ENCODE measurements around the gene RND1.
"Not testable (repeated sequence)": the region's sequence is repeated elsewhere in the genome, so short reads cannot be mapped to it uniquely, and the experiment has no call there.

The RND1 gene

GRCh38 chr12:48857278-48857994, 8.2 kb downstream of the RND1 start:
- no peaks in the 10 kb centered on the region for H3K27me3 Mint-ChIP-seq
- H3K4me3 Mint-ChIP-seq = no peak overlapping the region
- ATAC-seq (replicated peaks) = no peak
- no peaks in the 10 kb centered on the region for H3K9me3 Mint-ChIP-seq
- peaks cover 6 to 9% of the 10 kb centered on the region in 2 donors for H3K4me1 Mint-ChIP-seq
- DNase-seq = no peak
- peaks cover 8 to 22% of the 10 kb centered on the region in 2 donors for H3K36me3 Mint-ChIP-seq
- no peak overlapping the region for H3K27ac Mint-ChIP-seq

DNA sequence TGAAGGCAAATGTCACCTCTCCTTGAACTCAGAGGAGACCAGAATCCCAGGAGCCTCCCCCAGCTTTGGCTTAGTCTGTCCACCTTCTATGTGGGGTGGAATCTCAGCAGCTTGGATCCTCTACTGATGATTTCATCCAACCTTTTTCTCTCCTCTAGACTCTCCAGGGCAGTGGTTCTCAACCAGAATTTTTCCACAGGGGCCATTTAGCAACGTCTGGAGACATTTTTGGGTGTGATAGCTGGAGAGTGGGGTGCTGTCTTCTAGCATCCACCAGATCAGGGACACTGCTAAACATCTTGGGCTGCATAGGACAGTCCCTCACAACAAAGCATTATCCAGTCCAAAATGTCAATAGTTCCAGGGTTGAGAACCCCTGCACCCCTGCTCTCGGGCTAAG, 9.3 kb downstream of the RND1 start:
- no peak overlapping the region for H3K27ac Mint-ChIP-seq
- DNase-seq (no peak), ATAC-seq (replicated peaks) (no peak)
- H3K4me1 Mint-ChIP-seq = peaks cover 7 to 9% of the 10 kb centered on the region in 2 donors
- H3K9me3 Mint-ChIP-seq = no peaks in the 10 kb centered on the region
- H3K27me3 Mint-ChIP-seq = no peaks in the 10 kb centered on the region
- H3K4me3 Mint-ChIP-seq = no peak overlapping the region
- peaks cover 10 to 16% of the 10 kb centered on the region in 2 donors for H3K36me3 Mint-ChIP-seq

DNA sequence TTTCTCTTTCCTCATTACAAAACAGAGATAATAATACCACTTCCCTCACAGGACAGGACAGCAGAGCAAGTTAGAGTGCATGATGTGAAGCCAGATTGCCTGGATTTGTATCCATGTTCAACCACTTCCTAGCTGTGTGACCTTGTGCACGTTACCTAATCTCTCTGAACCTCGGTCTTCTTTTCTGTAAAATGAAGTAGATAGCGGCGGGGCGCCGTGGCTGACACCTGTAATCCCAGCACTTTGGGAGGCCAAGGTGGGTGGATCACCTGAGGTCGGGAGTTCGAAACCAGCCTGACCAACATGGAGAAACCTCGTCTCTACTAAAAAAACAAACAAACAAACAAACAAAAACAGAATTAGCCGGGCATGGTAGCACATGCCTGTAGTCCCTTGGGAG, 10.7 kb downstream of the RND1 start:
- Mint-ChIP-seq H3K4me1 (peaks cover 15 to 21% of the 10 kb centered on the region in 2 donors), H3K36me3 (peaks cover 16 to 17% of the 10 kb centered on the region in 2 donors)
- not testable (repeated sequence) for H3K4me3 Mint-ChIP-seq; H3K27me3 Mint-ChIP-seq; DNase-seq; H3K9me3 Mint-ChIP-seq; ATAC-seq (replicated peaks); H3K27ac Mint-ChIP-seq

GRCh38 chr12:48854488-48854887, 11.2 kb downstream of the RND1 start:
- no peaks in the 10 kb centered on the region for H3K27me3 Mint-ChIP-seq
- no peak overlapping the region for H3K4me3 Mint-ChIP-seq
- no peak for ATAC-seq (replicated peaks)
- no peaks in the 10 kb centered on the region for H3K9me3 Mint-ChIP-seq
- H3K36me3 Mint-ChIP-seq = peaks cover 19 to 21% of the 10 kb centered on the region in 2 donors
- H3K4me1 Mint-ChIP-seq = peaks cover 19 to 25% of the 10 kb centered on the region in 2 donors
- no peak for DNase-seq
- H3K27ac Mint-ChIP-seq = no peak overlapping the region

DNA sequence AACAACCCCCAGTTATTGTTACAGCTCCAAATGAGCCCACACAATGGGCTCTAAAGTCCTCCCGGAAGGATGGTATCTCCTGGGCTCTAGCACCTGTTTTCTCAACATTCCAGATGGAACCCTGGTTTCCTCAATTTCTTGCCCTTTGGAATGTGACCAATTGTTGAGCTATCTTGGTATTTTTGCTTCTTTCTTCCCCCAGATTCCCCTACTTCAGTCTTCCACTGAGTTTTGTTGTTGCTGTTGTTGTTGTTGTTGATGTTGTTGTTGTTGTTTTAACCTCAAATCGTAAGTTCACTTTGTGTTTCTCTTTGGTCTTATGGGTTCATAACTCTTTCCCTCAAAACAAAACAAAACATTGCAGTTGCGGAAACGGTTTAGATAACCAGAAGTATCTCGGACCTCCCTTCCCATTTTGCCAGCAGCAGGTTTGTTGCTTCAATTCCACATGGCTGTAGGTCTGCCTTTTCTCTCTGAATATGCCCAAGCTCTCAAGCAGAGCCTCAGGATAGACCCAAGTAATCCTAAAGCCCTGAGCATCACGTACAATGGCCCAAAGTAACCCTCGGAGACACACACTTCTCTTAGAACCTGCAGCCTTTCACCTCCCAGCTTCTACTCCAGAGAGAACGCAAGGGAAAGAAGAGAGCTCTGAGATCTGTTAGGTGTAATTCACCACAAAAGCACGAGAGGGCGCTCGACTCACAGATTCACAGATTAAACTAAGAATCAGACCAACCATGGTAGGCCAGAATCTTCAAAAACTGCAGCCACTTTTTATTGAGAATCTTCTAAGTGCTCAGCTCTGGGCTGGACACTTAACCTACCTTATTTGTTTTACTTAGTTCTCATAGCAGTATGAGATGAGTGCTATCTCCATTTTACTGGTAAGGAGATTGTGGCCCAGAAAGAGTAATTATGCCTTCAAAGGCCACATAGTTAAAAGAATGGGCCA, 12.7 kb downstream of the RND1 start:
- Mint-ChIP-seq H3K4me1 (peaks cover 19 to 34% of the 10 kb centered on the region in 2 donors), H3K27ac (peak overlapping the region; percentile 99), H3K27me3 (no peaks in the 10 kb centered on the region), H3K4me3 (peak overlapping the region; percentile 97 to 99), H3K36me3 (peaks cover 22% of the 10 kb centered on the region in 2 donors), H3K9me3 (no peaks in the 10 kb centered on the region)
- peak; percentile 80 for DNase-seq
- peak; percentile 50 for ATAC-seq (replicated peaks)

DNA sequence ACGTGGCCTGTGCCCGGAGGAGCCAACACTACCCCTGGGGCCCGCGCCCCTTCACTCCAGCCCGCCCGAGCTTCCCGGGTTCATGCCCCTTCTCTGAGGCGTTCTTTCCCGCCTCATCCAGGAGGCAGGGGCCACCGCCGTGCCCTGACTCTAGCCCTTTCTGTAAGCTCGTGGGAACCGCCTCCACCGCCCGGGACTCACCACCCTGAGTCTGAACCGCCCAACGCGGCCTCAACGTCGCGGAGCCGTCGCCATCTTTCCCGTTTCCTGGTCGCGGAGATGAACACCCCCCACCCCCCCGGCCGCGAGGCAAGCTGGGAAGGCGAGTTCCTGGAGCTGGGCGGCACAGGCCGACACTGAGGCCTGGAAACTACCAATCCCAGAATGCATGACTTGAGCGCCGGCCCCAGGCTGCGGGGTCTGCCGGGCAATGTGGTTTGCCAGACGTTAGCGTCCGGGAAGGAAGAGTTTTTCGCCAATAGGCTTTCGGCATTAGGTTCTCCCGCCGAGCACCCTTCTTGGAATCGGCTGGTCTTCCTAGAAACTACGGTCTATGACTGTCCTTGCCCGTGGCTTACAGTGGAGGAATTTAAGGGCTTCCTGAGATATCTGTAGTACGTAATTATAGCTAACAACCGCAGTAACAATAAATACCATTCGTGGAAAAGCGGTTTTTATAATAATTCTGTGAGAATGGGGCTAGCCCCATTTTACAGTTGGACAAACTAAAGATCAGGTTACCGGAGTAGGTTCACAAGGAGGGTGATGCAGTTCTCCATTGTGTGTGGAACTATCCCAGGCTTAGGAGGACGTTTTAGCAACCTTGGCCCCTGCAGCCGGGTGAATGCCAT, 13.6 kb downstream of the RND1 start, which contains the start of gene DDX23:
Gene DDX23 (minus strand): TSS at position 281 of the 851 bp plus-strand sequence. CDS start 6,381 bp downstream, outside the sequence.
- peaks cover 19 to 20% of the 10 kb centered on the region in 2 donors for H3K36me3 Mint-ChIP-seq
- ATAC-seq (replicated peaks) (peak; percentile 95 to 96), DNase-seq (peak; percentile 89)
- H3K27ac Mint-ChIP-seq = peak within 1 kb of the TSS; percentile 99
- H3K4me3 Mint-ChIP-seq = peak within 1 kb of the TSS; percentile 97 to 99
- H3K9me3 Mint-ChIP-seq = no peaks in the 10 kb centered on the region
- H3K4me1 Mint-ChIP-seq = peaks cover 20 to 37% of the 10 kb centered on the region in 2 donors
- H3K27me3 Mint-ChIP-seq = no peaks in the 10 kb centered on the region

DNA sequence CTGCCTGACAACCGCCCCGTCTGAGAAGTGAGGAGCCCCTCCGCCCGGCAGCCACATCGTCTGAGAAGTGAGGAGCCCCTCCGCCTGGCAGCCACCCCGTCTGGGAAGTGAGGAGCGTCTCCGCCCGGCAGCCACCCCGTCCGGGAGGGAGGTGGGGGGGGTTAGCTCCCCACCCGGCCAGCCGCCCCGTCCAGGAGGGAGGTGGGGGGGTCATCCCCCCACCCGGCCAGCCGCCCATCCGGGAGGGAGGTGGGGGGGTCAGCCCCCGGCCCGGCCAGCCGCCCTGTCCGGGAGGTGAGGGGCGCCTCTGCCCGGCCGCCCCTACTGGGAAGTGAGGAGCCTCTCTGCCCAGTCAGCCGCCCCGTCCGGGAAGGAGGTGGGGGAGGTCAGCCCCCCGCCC, 23.6 kb downstream of the RND1 start:
- H3K27me3 Mint-ChIP-seq; H3K4me3 Mint-ChIP-seq; H3K9me3 Mint-ChIP-seq; DNase-seq; H3K27ac Mint-ChIP-seq; ATAC-seq (replicated peaks); H3K4me1 Mint-ChIP-seq: not testable (repeated sequence)
- peaks cover 34 to 50% of the 10 kb centered on the region in 2 donors for H3K36me3 Mint-ChIP-seq

DNA sequence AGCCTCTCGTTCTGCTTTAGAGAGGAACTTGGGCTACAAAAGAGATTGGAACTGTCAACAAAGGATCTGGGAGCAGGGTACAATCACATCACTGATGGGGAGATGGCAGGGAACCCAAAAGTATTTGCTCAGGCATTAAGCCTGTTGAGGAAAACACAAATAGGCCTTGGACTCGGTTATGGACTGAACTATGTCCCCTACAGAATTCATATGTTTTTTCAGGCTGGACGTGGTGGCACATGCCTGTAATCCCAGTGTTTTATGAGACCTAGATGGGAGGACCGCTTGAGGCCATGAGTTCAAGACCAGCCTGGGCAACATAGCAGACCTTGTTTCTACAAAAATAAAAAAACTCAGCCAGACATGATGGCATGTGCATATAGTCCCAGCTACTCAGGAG, 27.6 kb downstream of the RND1 start:
- H3K27ac Mint-ChIP-seq = no peak overlapping the region
- H3K4me1 Mint-ChIP-seq = no peaks in the 10 kb centered on the region

GRCh38 chr12:48832321-48833060, 33.2 kb downstream of the RND1 start:
- Mint-ChIP-seq H3K27ac (no peak overlapping the region), H3K4me3 (no peak overlapping the region), H3K4me1 (peaks cover 0 to 2% of the 10 kb centered on the region in 2 donors), H3K36me3 (peaks cover 50 to 61% of the 10 kb centered on the region in 2 donors), H3K9me3 (no peaks in the 10 kb centered on the region), H3K27me3 (no peaks in the 10 kb centered on the region)
- ATAC-seq (replicated peaks) (no peak), DNase-seq (no peak)

More for the DNA sequence above, 27.6 kb downstream of the RND1 start:
- Mint-ChIP-seq H3K27me3 (no peaks in the 10 kb centered on the region), H3K4me3 (no peak overlapping the region), H3K36me3 (peaks cover 42 to 52% of the 10 kb centered on the region in 2 donors), H3K9me3 (no peaks in the 10 kb centered on the region)
- no peak for ATAC-seq (replicated peaks)
- no peak for DNase-seq

DNA sequence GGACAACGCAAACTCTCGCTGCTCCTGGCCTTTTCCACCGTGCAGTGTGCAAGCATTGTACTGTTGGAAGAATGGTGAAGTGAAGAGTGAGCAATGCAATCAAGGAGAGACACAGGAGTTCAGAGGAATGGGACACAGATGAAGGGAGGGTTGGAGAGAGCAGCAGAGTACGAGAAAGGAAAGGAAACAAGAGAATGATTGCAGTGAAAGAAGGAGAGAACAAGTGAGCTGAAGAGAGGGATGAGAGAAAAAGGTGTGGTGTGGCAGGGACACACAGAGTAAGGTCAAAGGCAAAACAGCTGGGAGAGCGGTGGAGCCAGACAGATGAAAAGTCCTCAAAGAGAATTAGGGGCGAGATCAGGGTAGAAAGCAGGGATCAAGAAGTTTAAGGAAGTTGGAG, 34.4 kb downstream of the RND1 start:
- DNase-seq (no peak), ATAC-seq (replicated peaks) (no peak)
- peaks cover 41 to 49% of the 10 kb centered on the region in 2 donors for H3K36me3 Mint-ChIP-seq
- H3K27ac Mint-ChIP-seq = no peak overlapping the region
- no peaks in the 10 kb centered on the region for H3K9me3 Mint-ChIP-seq
- H3K4me3 Mint-ChIP-seq = no peak overlapping the region
- H3K4me1 Mint-ChIP-seq = peaks cover 0 to 2% of the 10 kb centered on the region in 2 donors
- no peaks in the 10 kb centered on the region for H3K27me3 Mint-ChIP-seq

DNA sequence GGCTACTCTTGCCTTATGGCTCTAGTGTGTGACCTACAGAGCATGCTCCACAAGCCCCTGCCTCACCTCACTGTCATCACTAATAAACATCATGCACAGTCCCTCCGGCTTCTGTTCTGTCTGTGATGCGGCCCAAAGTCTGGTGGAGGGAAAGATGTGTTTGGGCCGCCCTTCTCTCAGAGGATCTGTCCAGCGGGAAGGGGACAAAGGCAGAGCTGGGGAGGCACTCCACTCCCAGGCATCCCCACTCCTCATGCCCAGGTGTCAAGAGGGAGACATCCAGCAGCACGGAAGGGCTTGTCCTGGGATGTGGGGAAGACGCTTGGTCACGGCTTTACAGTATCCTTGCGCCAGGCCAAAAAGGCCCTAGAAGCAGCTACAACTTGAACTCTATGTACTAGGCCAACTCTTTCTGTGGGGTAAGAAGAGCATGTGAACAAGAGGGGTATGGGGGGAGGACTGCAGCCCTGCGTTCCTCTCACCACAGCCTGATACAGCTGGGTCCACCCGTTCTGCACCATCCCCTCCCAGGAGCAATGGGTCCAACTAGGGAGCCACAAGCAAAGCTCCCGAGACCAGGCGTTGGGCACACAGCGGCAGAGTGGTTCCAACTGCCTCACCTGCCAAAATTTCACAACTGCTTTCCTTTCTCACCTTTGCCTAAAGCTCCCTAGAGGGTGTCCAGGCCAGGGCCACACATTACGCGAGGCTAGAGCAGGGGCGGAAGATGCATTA, 36.7 kb downstream of the RND1 start:
- Mint-ChIP-seq H3K4me3 (no peak overlapping the region), H3K36me3 (peaks cover 35 to 40% of the 10 kb centered on the region in 2 donors), H3K27ac (peak overlapping the region; percentile 22)

GRCh38 chr12:48828293-48828692, 37.4 kb downstream of the RND1 start:
- Mint-ChIP-seq H3K27me3 (no peaks in the 10 kb centered on the region), H3K27ac (peak overlapping the region; percentile 11), H3K9me3 (no peaks in the 10 kb centered on the region), H3K36me3 (peaks cover 32 to 37% of the 10 kb centered on the region in 2 donors), H3K4me1 (peaks cover 0 to 2% of the 10 kb centered on the region in 2 donors), H3K4me3 (no peak overlapping the region)
- DNase-seq = no peak
- no peak for ATAC-seq (replicated peaks)

More for the DNA sequence above, 36.7 kb downstream of the RND1 start:
- no peak for ATAC-seq (replicated peaks)
- H3K9me3 Mint-ChIP-seq = no peaks in the 10 kb centered on the region
- DNase-seq = no peak
- H3K27me3 Mint-ChIP-seq = no peaks in the 10 kb centered on the region
- peaks cover 0 to 2% of the 10 kb centered on the region in 2 donors for H3K4me1 Mint-ChIP-seq

All from stimulated activated naive B cell treated with anti-CD40 and anti-IgM and Interleukin-4, amounts not matched to agents 10 μg/mL and 1 μg/mL and 100 μg/mL, for 72 hours (primary cell).